GM12875 (cell line): Measurements from ENCODE around the gene COL25A1.
"Not testable (repeated sequence)": the region's sequence is repeated elsewhere in the genome, so short reads cannot be mapped to it uniquely, and the experiment has no call there.

Source experiments
- H3K4me3 ChIP-seq: one replicate; pipeline ENCODE4 v1.5.1; 2011; ENCODE audit warnings: low read depth, low read length, control low read depth
- TF ChIP-seq, protein P1 (sequence below): IDR thresholded peaks from 2 replicates; pipeline ENCODE4 v1.5.1; 2011; ENCODE audit warnings: low read depth, mild to moderate bottlenecking, control low read depth, inconsistent platforms, low read length, moderate library complexity, borderline replicate concordance; ENCODE audit not compliant: insufficient read depth

The COL25A1 gene

DNA sequence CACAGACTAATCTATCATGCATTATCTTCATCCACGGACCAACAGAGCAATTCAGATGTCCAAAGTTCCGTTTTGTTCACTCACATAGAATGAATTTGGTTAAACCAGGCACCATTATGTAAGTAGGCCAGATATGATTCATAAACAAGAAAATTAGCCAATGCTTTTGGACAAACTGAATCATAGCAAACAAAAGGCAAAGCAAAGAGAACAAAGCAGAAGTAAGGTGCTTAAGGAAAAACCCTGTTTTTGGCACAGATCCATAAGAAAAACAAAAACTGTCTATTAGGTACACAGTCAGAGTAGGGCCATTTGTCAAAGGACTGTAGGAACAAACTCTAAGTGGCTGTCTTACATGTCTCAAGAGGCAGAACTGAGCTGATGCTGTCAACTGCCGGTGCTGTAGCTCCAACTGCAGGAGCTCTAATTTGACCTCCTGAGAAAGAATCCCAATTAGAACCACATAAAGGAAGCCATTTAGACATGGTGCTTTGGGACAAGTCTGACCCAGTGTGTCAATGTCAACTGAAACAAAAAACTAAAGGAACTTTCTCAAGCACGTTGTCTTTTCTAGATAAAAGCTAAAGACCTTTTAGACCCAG, 146.7 kb downstream of the COL25A1 start:
- no peak overlapping the region for H3K4me3 ChIP-seq
- TF ChIP-seq, protein P1, sequence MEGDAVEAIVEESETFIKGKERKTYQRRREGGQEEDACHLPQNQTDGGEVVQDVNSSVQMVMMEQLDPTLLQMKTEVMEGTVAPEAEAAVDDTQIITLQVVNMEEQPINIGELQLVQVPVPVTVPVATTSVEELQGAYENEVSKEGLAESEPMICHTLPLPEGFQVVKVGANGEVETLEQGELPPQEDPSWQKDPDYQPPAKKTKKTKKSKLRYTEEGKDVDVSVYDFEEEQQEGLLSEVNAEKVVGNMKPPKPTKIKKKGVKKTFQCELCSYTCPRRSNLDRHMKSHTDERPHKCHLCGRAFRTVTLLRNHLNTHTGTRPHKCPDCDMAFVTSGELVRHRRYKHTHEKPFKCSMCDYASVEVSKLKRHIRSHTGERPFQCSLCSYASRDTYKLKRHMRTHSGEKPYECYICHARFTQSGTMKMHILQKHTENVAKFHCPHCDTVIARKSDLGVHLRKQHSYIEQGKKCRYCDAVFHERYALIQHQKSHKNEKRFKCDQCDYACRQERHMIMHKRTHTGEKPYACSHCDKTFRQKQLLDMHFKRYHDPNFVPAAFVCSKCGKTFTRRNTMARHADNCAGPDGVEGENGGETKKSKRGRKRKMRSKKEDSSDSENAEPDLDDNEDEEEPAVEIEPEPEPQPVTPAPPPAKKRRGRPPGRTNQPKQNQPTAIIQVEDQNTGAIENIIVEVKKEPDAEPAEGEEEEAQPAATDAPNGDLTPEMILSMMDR, result no peak

DNA sequence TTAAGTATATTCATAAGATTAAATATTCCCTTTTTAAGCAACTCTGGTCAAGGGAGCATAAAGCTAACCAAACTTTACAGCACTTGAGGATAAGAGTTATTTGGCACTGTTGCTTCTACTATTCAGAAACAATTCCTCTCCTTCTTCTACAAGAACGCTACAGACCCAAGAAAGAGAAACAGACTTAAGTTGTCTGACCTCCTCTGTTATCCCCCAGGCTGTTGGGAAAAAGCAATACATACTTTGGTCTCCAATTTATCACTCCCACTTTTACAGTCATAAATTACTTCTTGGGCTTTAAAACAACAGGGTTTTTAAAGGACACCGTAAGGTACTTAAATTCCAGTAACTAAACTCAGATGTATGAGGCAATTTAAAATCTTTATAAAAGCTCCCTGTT, 147.4 kb downstream of the COL25A1 start:
- no peak overlapping the region for H3K4me3 ChIP-seq
- TF ChIP-seq, protein P1, result no peak

DNA sequence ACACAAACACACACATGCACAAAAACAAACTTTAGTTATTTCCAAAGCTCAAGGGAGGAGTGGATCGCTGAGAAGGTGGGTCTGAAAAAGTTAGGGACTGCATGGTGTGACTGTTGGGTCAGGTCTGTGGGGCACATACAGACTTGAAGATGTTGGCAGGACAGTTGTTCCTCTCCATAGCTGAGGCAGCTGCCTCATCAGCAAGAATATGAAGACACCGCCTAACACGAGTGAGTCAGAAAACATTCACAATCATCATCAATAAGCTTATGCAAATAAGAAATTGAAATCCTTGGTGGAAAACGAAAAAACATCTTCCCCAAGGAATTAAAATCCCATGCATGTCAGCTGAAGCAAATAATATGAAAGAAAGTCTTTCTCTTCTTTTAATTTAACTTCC, 148.0 kb downstream of the COL25A1 start:
- TF ChIP-seq, protein P1, result no peak

DNA sequence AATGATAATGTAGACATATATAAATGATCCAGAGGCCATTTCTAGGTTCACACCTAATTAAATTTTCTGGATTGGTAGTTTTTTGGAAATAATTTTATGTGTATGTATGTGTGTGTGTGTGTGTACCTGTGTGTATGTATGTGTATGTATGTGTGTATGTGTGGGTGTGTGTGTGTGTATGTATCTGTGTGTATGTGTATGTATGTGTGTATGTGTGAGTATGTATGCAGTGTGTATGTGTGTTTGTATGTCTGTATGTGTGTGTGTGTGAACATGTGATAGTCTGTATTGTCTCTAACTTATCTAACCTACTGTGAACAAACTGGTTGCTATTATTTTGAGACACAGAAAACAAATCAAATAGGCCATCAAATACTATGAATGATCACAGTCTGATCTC, 152.6 kb downstream of the COL25A1 start:
- no peak overlapping the region for H3K4me3 ChIP-seq
- TF ChIP-seq, protein P1, result no peak

More for the DNA sequence above, 148.0 kb downstream of the COL25A1 start:
- H3K4me3 ChIP-seq, result no peak overlapping the region

DNA sequence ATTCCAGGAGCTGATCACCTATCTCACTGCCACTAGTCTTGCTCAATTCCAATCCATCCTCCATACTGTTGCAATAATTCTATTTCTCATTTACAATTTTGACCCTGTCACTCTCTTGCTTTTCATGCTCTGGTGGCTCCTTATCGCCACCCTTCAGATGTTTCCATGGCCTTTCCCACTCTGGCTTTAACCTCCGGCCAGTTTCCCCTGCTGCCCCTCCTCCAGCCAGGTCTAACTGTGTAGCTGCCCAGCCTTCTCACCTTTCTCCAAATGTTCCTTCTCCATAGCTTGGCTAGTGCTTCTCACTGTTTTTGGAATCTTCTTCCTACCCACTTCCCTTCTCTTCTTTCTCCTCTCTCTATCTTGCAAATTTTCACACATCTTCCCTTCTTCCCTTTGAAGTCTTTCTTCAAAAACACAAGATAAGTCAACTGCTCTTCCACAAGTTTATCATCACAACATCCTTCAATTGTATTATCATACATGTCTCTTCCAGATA, 153.8 kb downstream of the COL25A1 start:
- no peak overlapping the region for H3K4me3 ChIP-seq
- TF ChIP-seq, protein P1, result no peak

DNA sequence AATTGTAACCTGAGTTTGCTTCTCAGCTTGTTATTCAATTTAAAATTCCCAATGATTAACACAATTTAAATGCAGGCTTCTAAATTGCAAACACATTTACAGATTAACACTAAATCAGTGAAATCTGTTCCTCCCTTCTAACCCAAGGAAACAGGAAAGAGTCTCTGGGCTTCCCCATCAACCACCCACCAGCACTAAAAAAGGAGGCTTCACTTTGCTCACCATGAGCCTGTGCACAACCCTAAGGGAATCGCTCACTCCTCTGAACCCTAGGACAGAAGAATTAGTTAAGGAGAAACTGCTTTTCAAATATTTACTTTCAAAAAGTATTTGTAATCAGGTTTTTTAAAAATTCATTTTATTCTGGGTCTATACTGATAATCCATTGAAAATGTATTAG, 155.3 kb downstream of the COL25A1 start:
- TF ChIP-seq, protein P1, result no peak

DNA sequence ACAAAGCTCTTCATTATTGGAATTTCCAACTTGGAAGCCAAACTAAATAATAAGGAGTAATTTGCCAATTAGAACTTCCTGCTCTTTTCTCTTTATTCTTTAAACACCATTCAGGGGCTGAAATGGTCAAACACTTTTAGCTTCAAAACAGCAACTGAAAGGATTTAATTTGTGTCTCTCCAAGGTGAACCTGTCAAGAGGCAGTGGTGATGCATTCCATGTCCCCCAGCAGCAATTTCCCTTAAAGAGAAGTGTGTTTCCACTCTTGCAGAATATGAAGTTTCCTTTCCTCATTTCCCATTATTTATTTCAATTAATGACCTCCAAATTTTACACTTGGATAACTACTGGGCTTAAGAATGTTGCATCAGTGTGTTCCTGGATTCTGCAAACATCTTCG, 156.0 kb downstream of the COL25A1 start:
- TF ChIP-seq, protein P1, result no peak

More for the DNA sequence above, 155.3 kb downstream of the COL25A1 start:
- no peak overlapping the region for H3K4me3 ChIP-seq

DNA sequence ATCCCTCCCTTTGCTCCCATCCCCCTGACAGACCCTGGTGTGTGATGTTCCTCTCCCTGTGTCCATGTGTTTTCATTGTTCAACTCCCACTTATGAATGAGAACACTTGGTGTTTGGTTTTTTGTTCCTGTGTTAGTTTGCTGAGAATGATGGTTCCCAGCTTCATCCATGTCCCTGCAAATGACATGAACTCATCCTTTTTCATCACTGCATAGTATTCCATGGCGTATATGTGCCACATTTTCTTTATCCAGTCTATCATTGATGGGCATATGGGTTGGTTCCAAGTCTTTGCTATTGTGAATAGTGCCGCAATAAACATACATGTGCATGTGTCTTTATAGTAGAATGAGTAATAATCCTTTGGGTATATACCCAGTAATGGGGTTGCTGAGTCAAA, 164.3 kb downstream of the COL25A1 start:
- H3K4me3 ChIP-seq, result not testable (repeated sequence)

More for the DNA sequence above, 156.0 kb downstream of the COL25A1 start:
- no peak overlapping the region for H3K4me3 ChIP-seq
